Progenitor cell of endocrine pancreas (in vitro differentiated cells): Measurements from ENCODE around the gene RNF182. TPM values are rescaled to one million over a fixed set of nuclear protein-coding genes. Genes with fewer than 3 reads are reported as not detected.
"Not testable (repeated sequence)": the region's sequence is repeated elsewhere in the genome, so short reads cannot be mapped to it uniquely, and the experiment has no call there.

ENCODE experiments used
- DNase-seq: peaks from one replicate; pipeline ENCODE4 v3.0.0; 2021; ENCODE audit warnings: low spot score; ENCODE audit not compliant: unreplicated experiment
- H3K27ac Mint-ChIP-seq: 2 replicates; pipeline ENCODE4 v1.8.0; 2021; ENCODE audit warnings: mild to moderate bottlenecking, moderate library complexity, mixed read lengths
- H3K27me3 Mint-ChIP-seq: 2 replicates; pipeline ENCODE4 v1.8.0; 2021; ENCODE audit warnings: mixed read lengths
- H3K36me3 Mint-ChIP-seq: 2 replicates; pipeline ENCODE4 v1.8.0; 2022; ENCODE audit warnings: mixed read lengths; ENCODE audit not compliant: insufficient read depth
- H3K4me1 Mint-ChIP-seq: 2 replicates; pipeline ENCODE4 v1.8.0; 2021; ENCODE audit warnings: low read depth, mixed read lengths
- H3K4me3 Mint-ChIP-seq: 2 replicates; pipeline ENCODE4 v1.8.0; 2021; ENCODE audit warnings: low read depth, mild to moderate bottlenecking, moderate library complexity, mixed read lengths
- H3K9me3 Mint-ChIP-seq: 2 replicates; pipeline ENCODE4 v1.8.0; 2021; ENCODE audit warnings: low read depth, mixed read lengths
- CTCF ChIP-seq: fragments of 200-600 bp; sonication (generic); IDR thresholded peaks from one replicate; pipeline ENCODE4 v1.5.0; 2021; ENCODE audit warnings: antibody characterized with exemption, mild to moderate bottlenecking; ENCODE audit not compliant: unreplicated experiment
- total RNA-seq: library from RNA; stranded (reverse); gene quantifications from 2 replicates; pipeline ENCODE4 v1.2.1, GENCODE V29; 2021

The RNF182 gene
- total RNA-seq, 1 donor from 2014 or later = 1.9 TPM

- Mint-ChIP-seq H3K36me3 (no peaks in the 10 kb centered on the region), H3K9me3 (no peaks in the 10 kb centered on the region), H3K4me1 (peaks cover 4% of the 10 kb centered on the region), H3K27ac (no peak overlapping the region), H3K27me3 (peaks cover 16% of the 10 kb centered on the region), H3K4me3 (no peak overlapping the region)
- no peak for TF ChIP-seq CTCF
- no peak for DNase-seq
These were observed 7.1 kb downstream of the RNF182 start for GRCh38 chr6:13931797-13932402.

GRCh38 chr6:13932785-13933184, 8.0 kb downstream of the RNF182 start:
- H3K27me3 Mint-ChIP-seq = peaks cover 8% of the 10 kb centered on the region
- no peak overlapping the region for H3K4me3 Mint-ChIP-seq
- H3K27ac Mint-ChIP-seq = no peak overlapping the region
- peaks cover 3% of the 10 kb centered on the region for H3K4me1 Mint-ChIP-seq
- H3K9me3 Mint-ChIP-seq = no peaks in the 10 kb centered on the region
- no peak for DNase-seq
- no peaks in the 10 kb centered on the region for H3K36me3 Mint-ChIP-seq
- TF ChIP-seq CTCF = no peak

GRCh38 chr6:13934721-13935120, 10.0 kb downstream of the RNF182 start:
- no peak for DNase-seq
- Mint-ChIP-seq H3K4me1 (no peaks in the 10 kb centered on the region), H3K27ac (no peak overlapping the region), H3K9me3 (no peaks in the 10 kb centered on the region), H3K4me3 (no peak overlapping the region), H3K36me3 (no peaks in the 10 kb centered on the region), H3K27me3 (peaks cover 6% of the 10 kb centered on the region)
- no peak for TF ChIP-seq CTCF

GRCh38 chr6:13935190-13935880, 10.6 kb downstream of the RNF182 start:
- Mint-ChIP-seq H3K27me3 (peaks cover 6% of the 10 kb centered on the region), H3K27ac (no peak overlapping the region), H3K4me3 (no peak overlapping the region), H3K4me1 (no peaks in the 10 kb centered on the region), H3K9me3 (no peaks in the 10 kb centered on the region), H3K36me3 (no peaks in the 10 kb centered on the region)
- no peak for TF ChIP-seq CTCF
- no peak for DNase-seq

- H3K36me3 Mint-ChIP-seq, H3K27me3 Mint-ChIP-seq, H3K4me1 Mint-ChIP-seq, H3K27ac Mint-ChIP-seq, H3K4me3 Mint-ChIP-seq, DNase-seq, H3K9me3 Mint-ChIP-seq: not testable (repeated sequence)
These were observed 11.1 kb downstream of the RNF182 start for GRCh38 chr6:13935881-13936261.

- Mint-ChIP-seq H3K27me3 (no peaks in the 10 kb centered on the region), H3K9me3 (peaks cover 13% of the 10 kb centered on the region), H3K36me3 (peaks cover 4% of the 10 kb centered on the region), H3K4me3 (no peak overlapping the region), H3K27ac (no peak overlapping the region), H3K4me1 (no peaks in the 10 kb centered on the region)
- no peak for TF ChIP-seq CTCF
- no peak for DNase-seq
These were observed 17.1 kb downstream of the RNF182 start for GRCh38 chr6:13941902-13942301.
